ENCODE results near the gene ZNF425.
"Not testable (repeated sequence)": the region's sequence is repeated elsewhere in the genome, so short reads cannot be mapped to it uniquely, and the experiment has no call there.

The ZNF425 gene

GRCh38 chr7:149074116-149074885 lies 51.8 kb downstream of the ZNF425 start:
- DNase-seq (ENCODE audit: low spot score): no peak

- no peak for DNase-seq (ENCODE audit: low spot score)
Observed at GRCh38 chr7:149072438-149072775, 53.7 kb downstream of the ZNF425 start.

- no peak for DNase-seq (ENCODE audit: low spot score)
Observed at GRCh38 chr7:149071641-149072437, 54.3 kb downstream of the ZNF425 start.

GRCh38 chr7:149071182-149071635 lies 54.9 kb downstream of the ZNF425 start:
- no peak for DNase-seq (ENCODE audit: low spot score)

- DNase-seq (ENCODE audit: low spot score): no peak
Observed at GRCh38 chr7:149070372-149071125, 55.6 kb downstream of the ZNF425 start.

- no peak for DNase-seq (ENCODE audit: low spot score)
Observed at GRCh38 chr7:149067869-149068268, 58.3 kb downstream of the ZNF425 start.

GRCh38 chr7:149063476-149063875 lies 62.6 kb downstream of the ZNF425 start:
- DNase-seq (ENCODE audit: low spot score): no peak

GRCh38 chr7:149062217-149062899 lies 63.8 kb downstream of the ZNF425 start:
- not testable (repeated sequence) for DNase-seq (ENCODE audit: low spot score)

GRCh38 chr7:149060156-149060555 lies 66.0 kb downstream of the ZNF425 start:
- no peak for DNase-seq (ENCODE audit: low spot score)

GRCh38 chr7:149053885-149054284 lies 72.2 kb downstream of the ZNF425 start:
- no peak for DNase-seq (ENCODE audit: low spot score)

GRCh38 chr7:149053384-149053783 lies 72.7 kb downstream of the ZNF425 start:
- no peak for DNase-seq (ENCODE audit: low spot score)

Data from putamen (tissue), 1 donor.